Panc1 (cell line): ENCODE results near the gene CDKL1. TPM values are rescaled to one million over a fixed set of nuclear protein-coding genes. Genes with fewer than 3 reads are reported as not detected.

Experiments
- ATAC-seq: fragments of 200-7000 bp; cut with Tn5 transposase; 2 replicates; pipeline ENCODE4 v1.9.1; 2020; ENCODE audit warnings: mild to moderate bottlenecking, moderate library complexity
- BruUV-seq: library from RNA; stranded (reverse); fragments of 400-500 nt; replicated peaks from 2 replicates; lab custom pipeline; 2021; lab: Mats Ljungman, UMichigan
- CTCF ChIA-PET: fragments of 300-600 bp; sonication (Branson Sonifier 250); formaldehyde crosslinking; loops from one replicate; lab custom pipeline; 2022; ENCODE audit warnings: antibody characterized with exemption; lab: Charles Lee
- POLR2A ChIA-PET: fragments of 300-600 bp; sonication (Branson Sonifier 250); formaldehyde crosslinking; loops from one replicate; lab custom pipeline; 2022; ENCODE audit warnings: antibody characterized with exemption; lab: Charles Lee
- DNase-seq: peaks from one replicate; pipeline ENCODE4 v3.0.0-alpha.2; 2010; ENCODE audit warnings: low read depth, low spot score
- H3K27ac ChIP-seq: 2 replicates; pipeline ENCODE4 v1.5.1; 2011; ENCODE audit warnings: mild to moderate bottlenecking, low read length, inconsistent platforms
- H3K27me3 ChIP-seq: fragments of 200-500 bp; sonication (Bioruptor generic); 2 replicates; pipeline ENCODE4 v1.6.0; 2014; ENCODE audit warnings: low read length, inconsistent platforms; ENCODE audit not compliant: control insufficient read depth, insufficient read depth
- H3K36me3 ChIP-seq: fragments of 200-500 bp; sonication (Bioruptor generic); 2 replicates; pipeline ENCODE4 v1.5.1; 2014; ENCODE audit warnings: inconsistent platforms, mild to moderate bottlenecking, low read length, moderate library complexity; ENCODE audit not compliant: control insufficient read depth, insufficient read depth
- H3K4me1 ChIP-seq: 2 replicates; pipeline ENCODE4 v1.5.1; 2011; ENCODE audit warnings: inconsistent platforms, mild to moderate bottlenecking, low read length, moderate library complexity; ENCODE audit not compliant: control insufficient read depth, insufficient read depth
- H3K4me3 ChIP-seq, 2 experiments: 2 replicates each; pipeline ENCODE4 v1.5.1; 2011 to 2012; ENCODE audit warnings: low read depth in 2 of 2, low read length in 2 of 2, mild to moderate bottlenecking in 2 of 2, inconsistent platforms in 1 of 2, moderate library complexity in 1 of 2
- H3K9me3 ChIP-seq: fragments of 200-500 bp; sonication (Bioruptor generic); 2 replicates; pipeline ENCODE4 v1.5.1; 2014; ENCODE audit warnings: low read depth, mild to moderate bottlenecking, inconsistent platforms, low read length, moderate library complexity; ENCODE audit not compliant: control insufficient read depth, insufficient read depth
- CTCF ChIP-seq: fragments of 450-650 bp; IDR thresholded peaks from 2 replicates; pipeline ENCODE4 v1.5.1; 2017; ENCODE audit warnings: mild to moderate bottlenecking
- POLR2AphosphoS5 ChIP-seq: IDR thresholded peaks from 2 replicates; pipeline ENCODE4 v1.6.1; 2012; ENCODE audit warnings: mild to moderate bottlenecking, low read depth, low read length, moderate library complexity
- REST ChIP-seq, 2 experiments: IDR thresholded peaks; 2 replicates each; pipeline ENCODE4 v1.6.1; 2011 to 2012; ENCODE audit warnings: low read depth in 2 of 2, control low read depth in 1 of 2, low read length in 1 of 2, mild to moderate bottlenecking in 1 of 2, moderate library complexity in 1 of 2; ENCODE audit not compliant: insufficient read depth in 1 of 2
- SIN3A ChIP-seq: IDR thresholded peaks from 2 replicates; pipeline ENCODE4 v1.6.1; 2012; ENCODE audit warnings: low read depth, mild to moderate bottlenecking, low read length, moderate library complexity, borderline replicate concordance; ENCODE audit not compliant: insufficient read depth
- TCF7L2 ChIP-seq: IDR thresholded peaks from 2 replicates; pipeline ENCODE4 v1.6.1; 2011; ENCODE audit warnings: mild to moderate bottlenecking, low read depth, low read length, inconsistent platforms
- in situ Hi-C: cut with HindIII; loops from 2 replicates; pipeline ENCODE4 v1.10.0; 2016; ENCODE audit warnings: low sequenced_read_pairs, low pct_unique_long_range_greater_than_20kb
- intact Hi-C: fragments of 100-400 bp; cut with micrococcal nuclease; formaldehyde crosslinking; loops from one replicate; pipeline ENCODE4 v1.10.0; 2022; ENCODE audit not compliant: unreplicated experiment
- total RNA-seq: library from RNA; stranded (reverse); gene quantifications from one replicate; pipeline ENCODE4 v1.2.1, GENCODE V29; 2021; ENCODE audit not compliant: unreplicated experiment

CDKL1 gene
- total RNA-seq, 1 experiment from 2014 or later = 5.8 TPM

GRCh38 chr14:50288146-50288545 lies 108.5 kb downstream of the CDKL1 start:
- no peaks in the 10 kb centered on the region for H3K27me3 ChIP-seq
- CTCF ChIA-PET = no interaction called here
- no TSS peak for BruUV-seq
- no peak for TF ChIP-seq SIN3A
- no peak for TF ChIP-seq TCF7L2
- TF ChIP-seq CTCF = no peak
- no peak for TF ChIP-seq REST (IDR thresholded peaks at IDR 0.05; ENCODE audit: insufficient read depth in 1 of 2, low read depth in 2 of 2, low read length in 1 of 2)
- TF ChIP-seq POLR2AphosphoS5 = no peak
- no peaks in the 10 kb centered on the region for H3K36me3 ChIP-seq
- DNase-seq = no peak
- POLR2A ChIA-PET = no interaction called here
- no peak overlapping the region for H3K4me3 ChIP-seq
- no peak overlapping the region for H3K27ac ChIP-seq
- no peak for ATAC-seq
- in situ Hi-C loops (no loop called here), intact Hi-C loops (no loop called here)
- no peaks in the 10 kb centered on the region for H3K4me1 ChIP-seq
- H3K9me3 ChIP-seq = no peaks in the 10 kb centered on the region

GRCh38 chr14:50285861-50286260 lies 110.8 kb downstream of the CDKL1 start:
- ChIA-PET CTCF (no interaction called here), POLR2A (interaction anchor here (0.6 kb wide), 1 partner anchor 13 kb away, joined by 6 read pairs; no protein-coding TSS in a partner anchor)
- Histone ChIP-seq H3K36me3 (no peaks in the 10 kb centered on the region), H3K4me1 (no peaks in the 10 kb centered on the region), H3K9me3 (no peaks in the 10 kb centered on the region), H3K4me3 (no peak overlapping the region), H3K27ac (no peak overlapping the region), H3K27me3 (no peaks in the 10 kb centered on the region)
- no peak for TF ChIP-seq SIN3A
- no peak for TF ChIP-seq CTCF
- no peak for TF ChIP-seq POLR2AphosphoS5
- no peak for TF ChIP-seq TCF7L2
- no peak for TF ChIP-seq REST (IDR thresholded peaks at IDR 0.05; ENCODE audit: insufficient read depth in 1 of 2, low read depth in 2 of 2, low read length in 1 of 2)
- in situ Hi-C loops = no loop called here
- BruUV-seq = no TSS peak
- intact Hi-C loops = no loop called here
- ATAC-seq (no peak), DNase-seq (no peak)
